GM19023 (cell line): ENCODE measurements around the gene DDAH2.

Experiments used
- ATAC-seq: cut with Tn5 transposase; IDR thresholded peaks from one replicate; pipeline ENCODE4 v1.9.1; 2021; ENCODE audit warnings: mild to moderate bottlenecking, moderate library complexity; ENCODE audit not compliant: unreplicated experiment

DDAH2 gene

GRCh38 chr6:31733734-31734133 lies 4.6 kb upstream of the DDAH2 start:
- ATAC-seq = no peak

- no peak for ATAC-seq
Observed at GRCh38 chr6:31732029-31732428, 2.9 kb upstream of the DDAH2 start.

DNA sequence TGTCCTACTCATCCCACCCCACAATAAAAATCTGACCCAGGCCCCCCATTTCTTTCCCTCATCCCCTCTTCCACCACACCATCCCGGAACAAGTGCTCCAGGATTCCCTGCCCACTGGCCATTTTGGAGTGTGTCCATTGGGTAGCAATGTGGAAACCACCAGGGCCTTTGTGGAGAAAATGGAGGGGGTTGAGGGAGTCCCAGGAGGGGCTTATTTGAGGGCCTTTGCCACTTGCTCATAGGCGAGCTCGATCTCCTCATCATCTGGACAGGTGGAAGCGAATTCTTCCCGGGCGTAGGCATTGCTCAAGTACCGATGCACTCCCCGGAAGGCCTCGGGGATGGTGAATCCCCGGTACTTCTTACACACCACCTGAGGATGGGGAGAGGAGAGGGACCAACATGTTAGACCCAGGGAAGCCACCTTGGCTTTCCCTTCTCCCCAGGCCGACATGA lies 1.6 kb upstream of the DDAH2 start:
- no peak for ATAC-seq

- peak; percentile 34 for ATAC-seq
Observed at GRCh38 chr6:31729979-31730630, 1.0 kb upstream of the DDAH2 start.

DNA sequence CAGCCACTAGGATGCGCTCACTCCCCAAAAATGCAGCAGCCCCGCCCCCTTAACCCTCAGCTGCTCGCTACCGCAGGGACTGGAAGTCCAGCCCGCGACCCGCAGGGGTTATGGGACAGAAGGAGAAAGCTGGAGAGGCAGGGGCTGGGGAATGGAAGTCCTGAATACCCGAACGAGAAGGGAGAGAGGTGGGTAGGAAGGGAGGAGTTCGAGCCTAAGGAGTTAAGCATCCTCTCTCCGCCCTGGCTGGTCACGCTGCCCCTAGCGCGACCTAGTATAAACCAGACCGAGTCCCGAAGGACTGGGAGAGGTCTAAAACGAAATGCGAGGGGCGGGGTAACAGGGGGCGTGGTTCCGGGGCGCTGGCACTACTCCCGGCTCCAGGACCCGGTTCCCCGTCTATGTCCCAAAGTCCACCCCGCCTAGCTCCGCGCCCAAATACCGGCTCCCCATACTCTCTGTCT lies 448 bp upstream of the DDAH2 start:
- peak; percentile 54 for ATAC-seq

DNA sequence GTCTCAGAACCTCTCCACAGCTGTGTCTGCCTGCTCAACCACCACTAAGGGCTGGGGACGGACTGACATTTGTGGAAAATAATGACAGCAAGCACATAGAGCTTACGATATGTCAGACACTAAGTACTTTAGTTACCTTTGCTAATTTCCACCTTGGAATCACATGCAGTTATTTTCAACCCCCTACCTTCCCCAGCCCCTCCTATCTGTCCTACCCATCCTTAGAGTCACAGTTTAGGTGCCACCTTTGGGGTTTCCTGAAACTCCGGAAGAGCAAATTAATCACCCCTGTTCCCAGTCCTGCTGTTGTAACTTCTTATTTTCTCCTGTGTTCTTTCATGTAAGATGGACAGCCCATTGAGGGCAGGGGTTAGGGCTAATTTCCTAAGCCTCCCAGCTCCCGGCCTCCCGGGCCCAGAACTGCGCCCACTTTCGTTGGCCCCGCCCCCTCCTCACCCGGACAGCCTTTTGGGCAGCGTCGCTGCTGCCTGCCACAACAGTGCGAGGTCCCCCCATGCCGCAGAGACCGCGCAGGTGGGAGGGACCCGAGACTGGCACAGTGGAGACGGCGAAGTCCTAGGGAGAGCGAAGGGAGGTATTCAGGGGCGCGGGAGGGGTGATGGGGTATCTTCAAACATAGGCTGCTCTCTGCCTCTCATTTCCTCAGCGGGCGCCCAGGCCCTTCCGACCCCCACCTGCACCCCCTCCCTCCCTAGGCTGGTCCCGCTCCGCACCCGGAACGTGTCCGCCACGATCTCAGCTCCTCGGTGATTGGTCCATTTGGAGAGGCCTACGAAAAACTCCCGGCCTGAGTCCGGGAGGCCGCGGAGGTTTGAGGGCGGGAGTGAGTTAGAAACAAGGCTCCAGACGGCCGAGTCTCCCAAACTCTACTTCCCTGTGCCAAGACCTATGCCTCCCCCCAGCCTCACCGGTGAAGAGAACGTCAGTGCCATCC lies 1.1 kb downstream of the DDAH2 start:
- no peak for ATAC-seq

GRCh38 chr6:31727034-31727716 lies 1.9 kb downstream of the DDAH2 start:
- no peak for ATAC-seq

GRCh38 chr6:31725502-31726350 lies 3.4 kb downstream of the DDAH2 start:
- no peak for ATAC-seq

GRCh38 chr6:31723980-31724691 lies 5.0 kb downstream of the DDAH2 start:
- ATAC-seq = no peak

GRCh38 chr6:31723245-31723979 lies 5.7 kb downstream of the DDAH2 start, which contains the start of gene MPIG6B:
Gene MPIG6B (plus strand): TSS chr6:31723373. CDS start chr6:31723384, 11 bp downstream.
- no peak for ATAC-seq

DNA sequence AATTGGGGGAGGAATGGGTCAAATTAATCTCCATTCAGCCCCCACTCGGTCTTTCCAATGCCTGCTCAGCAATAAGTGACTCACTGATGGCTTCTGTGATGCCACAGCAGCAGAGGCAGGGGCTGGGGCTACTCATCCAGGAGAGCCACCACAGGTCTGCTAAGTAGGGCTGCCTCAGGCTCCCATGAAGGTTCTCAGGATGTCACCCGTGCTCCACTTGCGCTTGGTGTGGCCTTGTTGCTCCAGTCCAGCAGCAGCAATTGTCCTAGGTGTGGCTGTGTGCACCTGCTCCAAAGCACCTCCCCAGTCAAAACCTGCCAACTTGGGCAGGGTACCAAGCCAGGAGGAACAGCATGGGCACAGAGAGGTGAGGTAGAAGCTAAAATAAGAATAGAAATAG lies 6.9 kb downstream of the DDAH2 start:
- ATAC-seq = no peak

- ATAC-seq = no peak
Observed at GRCh38 chr6:31721351-31722020, 7.6 kb downstream of the DDAH2 start, which contains the start of gene LY6G6C. Gene LY6G6C (minus strand): TSS chr6:31721746. CDS start chr6:31721679, 67 bp downstream.

- no peak for ATAC-seq
Observed at GRCh38 chr6:31720196-31720770, 8.8 kb downstream of the DDAH2 start.

GRCh38 chr6:31719001-31719400 lies 10.1 kb downstream of the DDAH2 start:
- no peak for ATAC-seq

DNA sequence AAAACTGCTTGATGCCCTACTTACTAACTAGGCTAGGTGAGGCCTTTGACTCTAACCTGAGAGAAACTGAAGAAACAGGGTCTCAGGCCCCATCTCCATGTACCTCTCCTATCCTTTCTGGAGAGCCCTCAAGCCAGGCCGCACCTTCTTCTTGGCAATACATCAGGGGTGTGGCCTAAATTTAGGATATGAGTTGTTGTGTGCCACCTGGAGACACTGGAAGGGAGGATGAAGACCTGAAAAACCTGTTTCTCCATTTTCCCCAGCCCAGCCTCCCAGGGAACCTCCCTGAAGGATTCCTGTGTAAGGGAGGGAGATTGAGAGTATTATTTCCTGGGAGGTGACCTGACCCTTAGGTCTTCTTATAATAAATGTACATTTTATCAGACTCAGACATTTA lies 10.8 kb downstream of the DDAH2 start:
- no peak for ATAC-seq

DNA sequence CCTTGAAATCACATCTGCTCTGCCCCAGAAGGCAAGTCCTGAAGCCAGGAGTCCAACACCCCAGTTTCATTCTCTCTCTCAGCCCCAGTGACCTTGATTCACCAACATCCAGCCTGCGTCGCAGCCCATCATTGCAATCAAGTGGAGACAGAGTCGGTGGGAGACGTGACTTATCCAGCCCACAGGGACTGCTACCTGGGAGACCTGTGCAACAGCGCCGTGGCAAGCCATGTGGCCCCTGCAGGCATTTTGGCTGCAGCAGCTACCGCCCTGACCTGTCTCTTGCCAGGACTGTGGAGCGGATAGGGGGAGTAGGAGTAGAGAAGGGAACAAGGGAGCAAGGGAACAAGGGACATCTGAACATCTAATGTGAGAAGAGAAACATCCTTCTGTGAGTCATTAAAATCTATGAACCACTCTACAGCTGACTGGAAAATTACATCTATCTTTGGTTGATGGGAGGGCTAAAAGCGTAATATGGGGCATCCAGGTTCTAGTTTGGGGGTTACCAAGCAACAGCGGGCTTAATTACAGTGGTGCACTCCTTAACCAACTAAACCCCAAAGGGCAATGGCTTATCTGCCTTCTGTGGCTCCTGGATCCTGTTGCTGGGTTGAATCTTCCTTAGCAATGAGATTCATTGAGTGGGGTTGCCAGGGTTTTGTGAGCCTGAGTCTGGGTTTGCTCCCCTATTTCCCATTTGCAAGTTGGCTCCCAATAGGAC lies 11.4 kb downstream of the DDAH2 start:
- ATAC-seq = no peak
